Measurements from ENCODE around the gene ATP2B3. TPM values are rescaled to one million over a fixed set of nuclear protein-coding genes. Genes with fewer than 3 reads are reported as not detected.
A peak's percentile ranks its signal among the peaks of the same experiment; 100 is the strongest.

Gene ATP2B3
- polyA plus RNA-seq, 3 donors: 0.01 TPM; not detected in 2

GRCh38 chrX:153505361-153505760, 12.1 kb upstream of the ATP2B3 start:
- Mint-ChIP-seq H3K27ac (no peak overlapping the region), H3K4me1 (peaks cover 3% of the 10 kb centered on the region), H3K4me3 (no peak overlapping the region), H3K9me3 (peaks cover 0 to 6% (median 1%) of the 10 kb centered on the region in 7 donors), H3K27me3 (ENCODE audit: low read depth in 3 of 3) (peaks cover 4 to 10% (median 4%) of the 10 kb centered on the region in 3 donors), H3K36me3 (no peaks in the 10 kb centered on the region)
- intact Hi-C loops (cut with micrococcal nuclease): loop anchor here (5.0 to 10.0 kb wide), 3 partner anchors 33 to 543 kb away; partner anchors contain the start of gene HAUS7 (in 1 of the 2)
- no peak for DNase-seq
- H4K20me1 ChIP-seq (ENCODE audit: insufficient read depth, low read length): no peaks in the 10 kb centered on the region
- no peaks in the 10 kb centered on the region for H3K79me2 ChIP-seq (ENCODE audit: insufficient read depth, low read length)
- no peak for TF ChIP-seq CTCF (IDR thresholded peaks at IDR 0.05)
- no peak overlapping the region for H3K9ac ChIP-seq (ENCODE audit: insufficient read depth, low read length, poor library complexity, severe bottlenecking)
- no peak overlapping the region for H2AFZ ChIP-seq (ENCODE audit: insufficient read depth, low read depth, low read length, poor library complexity, severe bottlenecking)
- H3K9me3 ChIP-seq (replicated peaks in 1 of 2; ENCODE audit: control insufficient read depth in 1 of 2, insufficient read depth in 1 of 2, low read length in 2 of 2): no peaks in the 10 kb centered on the region
- H3K4me2 ChIP-seq (replicated peaks; ENCODE audit: extremely low read depth, low read length, poor library complexity, severe bottlenecking): no peak overlapping the region
- no peaks in the 10 kb centered on the region for H3K4me1 ChIP-seq (ENCODE audit: control insufficient read depth in 1 of 2, insufficient read depth in 2 of 2, low read length in 2 of 2)
- no peak overlapping the region for H3K27ac ChIP-seq (ENCODE audit: low read depth in 1 of 2, low read length in 2 of 2)
- H3K36me3 ChIP-seq (replicated peaks in 1 of 2; ENCODE audit: control insufficient read depth in 1 of 2, insufficient read depth in 2 of 2, low read length in 2 of 2): no peaks in the 10 kb centered on the region
- H3K4me3 ChIP-seq (replicated peaks in 1 of 3; ENCODE audit: low read depth in 2 of 3, low read length in 3 of 3): no peak overlapping the region
- no peaks in the 10 kb centered on the region for H3K27me3 ChIP-seq (ENCODE audit: control insufficient read depth in 2 of 2, insufficient read depth in 2 of 2, low read length in 2 of 2)
- 96% methylated on average over 8 of the region's 18 CpGs for WGBS (ENCODE audit: insufficient coverage)

- Histone ChIP-seq H3K9ac (ENCODE audit: insufficient read depth, low read length, poor library complexity, severe bottlenecking) (no peak overlapping the region), H3K4me1 (ENCODE audit: control insufficient read depth in 1 of 2, insufficient read depth in 2 of 2, low read length in 2 of 2) (no peaks in the 10 kb centered on the region), H3K27me3 (ENCODE audit: control insufficient read depth in 2 of 2, insufficient read depth in 2 of 2, low read length in 2 of 2) (no peaks in the 10 kb centered on the region), H3K9me3 (replicated peaks in 1 of 2; ENCODE audit: control insufficient read depth in 1 of 2, insufficient read depth in 1 of 2, low read length in 2 of 2) (no peaks in the 10 kb centered on the region), H2AFZ (ENCODE audit: insufficient read depth, low read depth, low read length, poor library complexity, severe bottlenecking) (peak overlapping the region; percentile 62), H3K79me2 (ENCODE audit: insufficient read depth, low read length) (no peaks in the 10 kb centered on the region), H3K36me3 (replicated peaks in 1 of 2; ENCODE audit: control insufficient read depth in 1 of 2, insufficient read depth in 2 of 2, low read length in 2 of 2) (no peaks in the 10 kb centered on the region), H3K27ac (ENCODE audit: low read depth in 1 of 2, low read length in 2 of 2) (no peak overlapping the region), H3K4me2 (replicated peaks; ENCODE audit: extremely low read depth, low read length, poor library complexity, severe bottlenecking) (no peak overlapping the region), H3K4me3 (replicated peaks in 1 of 3; ENCODE audit: low read depth in 2 of 3, low read length in 3 of 3) (no peak overlapping the region), H4K20me1 (ENCODE audit: insufficient read depth, low read length) (no peaks in the 10 kb centered on the region)
- TF ChIP-seq CTCF (IDR thresholded peaks at IDR 0.05): peak; percentile 65
- H3K4me1 Mint-ChIP-seq: peaks cover 3% of the 10 kb centered on the region
- no peak overlapping the region for H3K27ac Mint-ChIP-seq
- peaks cover 4 to 10% (median 4%) of the 10 kb centered on the region in 3 donors for H3K27me3 Mint-ChIP-seq (ENCODE audit: low read depth in 3 of 3)
- DNase-seq: peak; percentile 60 to 69 (median 63)
- no peak overlapping the region for H3K4me3 Mint-ChIP-seq
- WGBS (ENCODE audit: insufficient coverage): 7% methylated on average over 4 of the region's 19 CpGs
- H3K36me3 Mint-ChIP-seq: no peaks in the 10 kb centered on the region
- intact Hi-C loops (cut with micrococcal nuclease): loop anchor here (2.0 to 10.0 kb wide), 4 partner anchors 35 to 545 kb away; partner anchors contain the start of gene HAUS7 (in 1 of the 2)
- peaks cover 0 to 6% (median 0%) of the 10 kb centered on the region in 7 donors for H3K9me3 Mint-ChIP-seq
These were observed 9.8 kb upstream of the ATP2B3 start for GRCh38 chrX:153507484-153508178.

Measured in CD14-positive monocyte (primary cell).